ACHN (cell line): ENCODE measurements around the gene FAM228A.

Experiments
- DNase-seq: peaks from one replicate; pipeline ENCODE4 v3.0.0-alpha.2; 2015
- in situ Hi-C: cut with HindIII; loops from 2 replicates; pipeline ENCODE4 v1.10.0; 2017; ENCODE audit warnings: low sequenced_read_pairs, low pct_ligation_motif_present, low pct_unique_long_range_greater_than_20kb

The FAM228A gene

DNA sequence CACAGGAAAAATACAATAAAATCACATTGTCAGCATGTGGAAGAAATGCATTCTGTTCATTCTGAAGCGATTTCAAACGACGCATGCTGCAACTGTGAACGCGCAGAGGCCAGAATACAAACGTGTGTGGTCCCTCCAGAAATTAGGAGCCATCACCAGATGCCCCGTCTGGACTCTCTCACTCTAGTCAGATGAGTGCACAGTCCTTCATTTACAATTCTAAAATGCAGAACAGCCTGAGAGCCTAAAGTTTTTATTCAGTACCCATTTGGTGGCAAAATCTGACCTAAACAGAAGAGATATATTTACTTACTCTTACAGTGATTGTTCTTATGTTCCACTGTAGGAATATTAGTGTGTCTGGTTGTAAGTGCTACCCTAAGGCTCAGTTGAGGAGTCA is 36.6 kb downstream of the FAM228A start:
- in situ Hi-C loops = no loop called here
- DNase-seq = no peak

DNA sequence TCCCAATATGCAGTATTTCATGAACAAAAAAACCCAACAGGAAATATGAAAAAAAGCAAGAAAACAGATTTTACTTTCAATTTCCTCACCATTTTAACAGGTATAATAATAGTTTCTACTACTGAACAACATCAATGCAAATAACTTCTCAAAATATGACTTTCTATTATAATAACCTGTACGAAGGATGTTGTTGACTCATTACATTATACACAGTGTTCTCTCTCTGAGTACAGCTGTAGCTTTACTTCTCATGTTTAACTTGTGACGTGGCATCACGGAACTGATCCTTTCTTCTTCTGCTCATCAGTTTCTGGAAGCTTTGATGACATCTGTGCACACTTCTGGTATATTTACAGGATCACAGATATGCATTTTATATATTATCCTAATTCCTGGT is 40.0 kb downstream of the FAM228A start:
- DNase-seq = no peak

GRCh38 chr2:24220554-24221291 is 45.9 kb downstream of the FAM228A start:
- no peak for DNase-seq
- in situ Hi-C loops = no loop called here

More for the DNA sequence above, 40.0 kb downstream of the FAM228A start:
- in situ Hi-C loops = no loop called here

DNA sequence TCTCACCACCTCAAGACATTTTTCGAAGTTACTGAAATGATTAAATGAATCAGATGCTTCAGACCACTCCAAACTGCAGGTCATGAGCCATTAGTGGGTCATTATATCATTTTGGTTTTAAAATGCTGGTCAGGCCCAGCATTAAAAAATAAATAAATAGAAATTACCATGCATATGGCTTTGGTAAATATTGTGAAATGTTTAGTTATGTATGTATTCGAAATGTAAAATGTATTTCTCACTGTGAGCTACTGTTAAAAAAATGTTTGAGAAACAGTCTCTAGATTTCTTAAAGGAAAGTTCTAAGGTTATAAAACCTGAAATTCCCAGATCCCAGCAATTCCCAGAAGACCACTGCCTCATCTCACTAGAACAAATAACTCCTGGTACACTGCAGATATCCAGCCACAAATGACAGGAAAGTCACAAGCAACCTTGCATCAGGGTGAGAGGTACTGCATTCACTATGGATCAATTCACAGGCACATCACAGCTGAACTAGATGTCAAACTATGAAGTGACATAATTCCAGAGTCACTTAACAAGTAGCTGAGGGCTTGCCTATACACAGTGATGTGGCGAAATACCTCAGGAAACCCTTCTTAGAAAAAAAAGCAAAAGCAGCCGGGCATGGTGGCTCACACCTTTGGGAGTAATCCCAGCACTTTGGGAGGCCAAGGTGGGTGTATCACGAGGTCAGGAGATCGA is 46.6 kb downstream of the FAM228A start:
- in situ Hi-C loops = no loop called here
- no peak for DNase-seq

- in situ Hi-C loops = no loop called here
- no peak for DNase-seq
Measured at GRCh38 chr2:24222946-24223345, 48.1 kb downstream of the FAM228A start.

DNA sequence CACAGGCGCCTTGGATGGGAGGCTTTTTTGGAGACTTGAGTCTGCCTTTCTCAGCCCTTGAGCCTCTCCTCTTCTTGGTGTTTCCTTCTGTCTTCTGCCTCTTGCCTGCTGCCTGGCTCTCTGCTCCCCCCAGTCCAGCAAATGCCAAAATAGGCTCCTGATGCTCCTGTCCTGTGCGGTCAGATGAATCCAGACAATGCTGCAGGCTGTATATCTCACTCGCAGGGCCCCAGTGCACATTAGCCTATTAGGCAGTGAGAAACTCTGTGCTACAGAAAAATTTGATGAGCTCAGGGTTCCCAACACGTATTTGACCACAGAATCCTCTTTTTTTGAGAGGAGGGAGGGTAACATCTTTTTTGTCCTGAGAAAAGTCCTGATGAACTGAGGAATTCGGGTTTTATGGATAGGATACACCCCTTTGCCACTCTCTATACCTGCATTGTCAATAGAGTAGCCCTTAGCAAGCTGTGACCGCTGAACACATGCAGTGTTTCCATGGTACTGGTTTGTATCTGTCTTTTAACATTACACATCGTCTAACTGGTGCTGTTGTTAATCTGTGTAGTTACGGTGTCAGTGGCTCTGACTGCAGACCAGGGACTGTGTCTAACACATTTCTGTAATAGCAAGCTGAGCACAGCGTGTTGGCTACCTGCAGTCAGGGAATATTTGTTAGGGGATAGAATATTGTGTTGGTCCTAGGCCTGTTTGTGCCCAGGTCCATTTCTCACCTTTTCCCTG is 50.8 kb downstream of the FAM228A start:
- DNase-seq = no peak
- in situ Hi-C loops = no loop called here

- in situ Hi-C loops = no loop called here
- peak; percentile 38 for DNase-seq
Measured at GRCh38 chr2:24228470-24228869, 53.6 kb downstream of the FAM228A start.

DNA sequence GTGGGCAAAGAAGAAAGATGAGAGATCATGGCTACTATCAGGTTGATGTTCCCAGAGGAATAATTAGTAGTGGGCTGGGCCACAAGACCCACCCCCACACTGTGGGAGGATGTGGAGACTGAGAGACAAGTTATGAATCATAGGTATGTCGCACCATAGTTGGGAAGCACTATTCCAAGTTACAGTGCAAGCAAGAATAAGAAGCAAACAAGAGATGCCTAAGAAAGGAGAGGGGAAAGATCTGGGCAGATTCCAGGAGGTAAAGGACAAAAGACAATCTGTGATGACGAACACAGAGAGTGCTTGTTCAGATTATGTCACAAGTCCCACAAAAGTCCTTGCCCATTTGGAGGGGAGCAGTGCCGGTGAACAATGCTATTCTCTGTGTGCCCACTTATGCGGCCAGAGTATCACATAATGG is 56.6 kb downstream of the FAM228A start:
- in situ Hi-C loops = no loop called here
- no peak for DNase-seq

GRCh38 chr2:24233321-24233720 is 58.5 kb downstream of the FAM228A start:
- in situ Hi-C loops = no loop called here
- no peak for DNase-seq

- DNase-seq = no peak
- in situ Hi-C loops = no loop called here
Measured at GRCh38 chr2:24237313-24237712, 62.5 kb downstream of the FAM228A start.

- no peak for DNase-seq
- in situ Hi-C loops = no loop called here
Measured at GRCh38 chr2:24238158-24238557, 63.3 kb downstream of the FAM228A start.

GRCh38 chr2:24239553-24239952 is 64.7 kb downstream of the FAM228A start:
- in situ Hi-C loops = no loop called here

More at GRCh38 chr2:24239553-24239952, 64.7 kb downstream of the FAM228A start:
- no peak for DNase-seq
